ENCODE results near the gene EMX2. TPM values are rescaled to one million over a fixed set of nuclear protein-coding genes. Genes with fewer than 3 reads are reported as not detected.

Gene EMX2
- total RNA-seq, 1 experiment from 2014 or later: not detected

DNA sequence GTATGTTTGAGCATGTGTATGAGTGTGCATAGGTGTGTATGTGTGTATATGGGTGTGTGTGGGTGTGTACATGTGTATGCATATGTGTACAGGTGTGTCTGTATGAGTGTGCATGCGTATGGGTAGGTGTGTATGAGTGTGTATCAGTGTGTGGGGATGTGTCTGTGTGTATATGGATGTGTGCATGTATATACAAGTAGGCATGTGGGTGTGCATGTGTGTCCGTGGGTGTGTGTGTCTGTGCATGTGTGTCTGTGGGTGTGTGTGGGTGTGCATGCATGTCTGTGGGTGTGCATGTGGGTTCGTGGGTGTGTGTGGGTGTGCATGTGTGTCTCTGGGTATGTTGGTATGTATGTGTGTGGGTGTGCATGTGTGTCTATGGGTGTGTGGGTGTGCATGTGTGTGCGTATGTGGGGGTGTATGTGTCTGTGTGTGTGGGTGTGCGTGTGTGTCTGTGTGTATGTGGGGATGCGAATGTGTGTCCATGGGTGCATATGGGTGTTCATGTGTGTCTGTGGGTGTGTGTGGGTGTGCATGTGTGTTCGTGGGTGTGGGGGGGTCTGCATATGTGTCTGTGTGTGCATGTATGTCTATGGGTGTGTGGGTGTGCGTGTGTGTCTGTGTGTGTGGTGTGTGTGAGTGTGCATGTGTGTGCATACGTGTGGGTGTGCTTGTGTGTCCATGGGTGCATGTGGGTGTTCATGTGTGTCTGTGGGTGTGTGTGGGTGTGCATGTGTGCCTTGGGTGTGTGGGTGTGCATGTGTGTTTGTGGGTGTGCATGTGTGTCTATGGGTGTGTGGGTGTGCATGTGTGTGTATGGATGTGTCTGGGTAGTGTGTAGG is 20.6 kb downstream of the EMX2 start:
- no peak overlapping the region for H3K4me3 ChIP-seq (replicated peaks in 1 of 2; ENCODE audit: low read depth in 1 of 2, low read length in 2 of 2)
- H3K4me1 ChIP-seq (ENCODE audit: control insufficient read depth in 1 of 2, insufficient read depth in 2 of 2, low read length in 2 of 2): no peaks in the 10 kb centered on the region
- no peaks in the 10 kb centered on the region for H3K9me3 ChIP-seq (ENCODE audit: control insufficient read depth in 1 of 2, insufficient read depth in 1 of 2, low read depth in 1 of 2, low read length in 2 of 2)
- H3K79me2 ChIP-seq (ENCODE audit: insufficient read depth, low read length): no peaks in the 10 kb centered on the region
- no peaks in the 10 kb centered on the region for H3K9me2 ChIP-seq (ENCODE audit: insufficient read depth)
- ATAC-seq (no peak), DNase-seq (ENCODE audit: low read depth, low spot score) (no peak)
- intact Hi-C loops (cut with micrococcal nuclease): no loop called here
- TF ChIP-seq JUND (IDR thresholded peaks at IDR 0.05) (no peak), SRF (IDR thresholded peaks at IDR 0.05; ENCODE audit: low read depth) (no peak), REST (IDR thresholded peaks at IDR 0.05; ENCODE audit: low read depth) (no peak)
- no peak overlapping the region for H3K9ac ChIP-seq (ENCODE audit: low read length)
- H2AFZ ChIP-seq (ENCODE audit: low read depth, low read length, poor library complexity, severe bottlenecking): no peak overlapping the region
- no peak overlapping the region for H3K27ac ChIP-seq (ENCODE audit: low read depth, low read length)
- ChIA-PET CTCF (no interaction called here), RAD21 (ENCODE audit: low non-redundant PET in 1 of 2, low total read pairs in 2 of 2, uncharacterized antibody in 2 of 2, unreplicated experiment in 2 of 2) (no interaction called here), POLR2A (no interaction called here)
- no peak overlapping the region for H3K4me2 ChIP-seq (ENCODE audit: low read length)
- H3K27me3 ChIP-seq (ENCODE audit: insufficient read depth, low read length): peaks cover 46% of the 10 kb centered on the region; the same call in 1 of the 2 replicates
- no peaks in the 10 kb centered on the region for H3K36me3 ChIP-seq (ENCODE audit: control insufficient read depth in 1 of 2, insufficient read depth in 2 of 2, low read length in 2 of 2)
- BruUV-seq (replicated peaks): no TSS peak
- no peaks in the 10 kb centered on the region for H4K20me1 ChIP-seq (ENCODE audit: insufficient read depth)

DNA sequence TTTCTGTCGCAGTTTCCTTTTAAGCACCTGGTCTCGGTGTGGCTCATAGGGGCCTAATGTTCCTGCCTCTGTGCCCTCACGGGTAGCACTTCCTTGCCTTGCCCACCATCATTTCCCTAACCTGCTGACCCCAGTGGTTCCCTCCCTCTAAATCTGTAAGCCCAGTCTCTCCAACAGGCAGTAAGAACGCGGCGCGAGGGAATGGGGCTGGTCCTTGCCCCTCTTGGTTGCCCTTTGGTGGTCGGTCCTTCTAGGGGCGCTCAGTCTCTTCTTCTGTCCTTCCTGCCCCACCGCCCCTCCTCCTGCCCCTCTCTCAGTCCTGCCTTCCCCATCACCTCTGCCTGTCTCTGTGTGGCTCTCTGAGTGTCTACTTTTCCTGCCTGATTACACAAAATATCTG is 21.2 kb downstream of the EMX2 start:
- DNase-seq (ENCODE audit: low read depth, low spot score) (no peak), ATAC-seq (no peak)
- H3K9me2 ChIP-seq (ENCODE audit: insufficient read depth): no peaks in the 10 kb centered on the region
- RAD21 ChIA-PET (ENCODE audit: low non-redundant PET in 1 of 2, low total read pairs in 2 of 2, uncharacterized antibody in 2 of 2, unreplicated experiment in 2 of 2): interaction anchor here in 1 of 2 experiments (0.5 kb wide), 1 partner anchor 912 kb away, joined by 3 read pairs; no protein-coding TSS in a partner anchor
- POLR2A ChIA-PET: no interaction called here
- no peaks in the 10 kb centered on the region for H3K36me3 ChIP-seq (ENCODE audit: control insufficient read depth in 1 of 2, insufficient read depth in 2 of 2, low read length in 2 of 2)
- H3K4me1 ChIP-seq (ENCODE audit: control insufficient read depth in 1 of 2, insufficient read depth in 2 of 2, low read length in 2 of 2): no peaks in the 10 kb centered on the region
- BruUV-seq (replicated peaks): no TSS peak
- no peak overlapping the region for H3K27ac ChIP-seq (ENCODE audit: low read depth, low read length)
- no peak overlapping the region for H2AFZ ChIP-seq (ENCODE audit: low read depth, low read length, poor library complexity, severe bottlenecking)
- H3K9ac ChIP-seq (ENCODE audit: low read length): no peak overlapping the region
- CTCF ChIA-PET: no interaction called here
- no peaks in the 10 kb centered on the region for H3K9me3 ChIP-seq (ENCODE audit: control insufficient read depth in 1 of 2, insufficient read depth in 1 of 2, low read depth in 1 of 2, low read length in 2 of 2)
- intact Hi-C loops (cut with micrococcal nuclease): no loop called here
- H3K4me2 ChIP-seq (ENCODE audit: low read length): no peak overlapping the region
- no peaks in the 10 kb centered on the region for H3K79me2 ChIP-seq (ENCODE audit: insufficient read depth, low read length)
- peaks cover 53% of the 10 kb centered on the region for H3K27me3 ChIP-seq (ENCODE audit: insufficient read depth, low read length)
- no peak overlapping the region for H3K4me3 ChIP-seq (replicated peaks in 1 of 2; ENCODE audit: low read depth in 1 of 2, low read length in 2 of 2)
- H4K20me1 ChIP-seq (ENCODE audit: insufficient read depth): no peaks in the 10 kb centered on the region
- TF ChIP-seq SRF (IDR thresholded peaks at IDR 0.05; ENCODE audit: low read depth) (no peak), EZH2phosphoT487 (IDR thresholded peaks at IDR 0.05; ENCODE audit: borderline replicate concordance) (no peak), ZNF274 (IDR thresholded peaks at IDR 0.05; ENCODE audit: low read depth, low read length) (no peak), ZBTB33 (IDR thresholded peaks at IDR 0.05; ENCODE audit: extremely low read depth, insufficient replicate concordance, low read length) (no peak), FOSL1 (IDR thresholded peaks at IDR 0.05; ENCODE audit: low read depth) (no peak), CBX3 (IDR thresholded peaks at IDR 0.05; ENCODE audit: low read depth) (no peak), YY1 (IDR thresholded peaks at IDR 0.05; ENCODE audit: extremely low read depth, insufficient replicate concordance, low read depth, low read length) (no peak), EZH2 (IDR thresholded peaks at IDR 0.05) (no peak), POLR2A (IDR thresholded peaks at IDR 0.05; ENCODE audit: borderline replicate concordance, extremely low read depth, insufficient read depth, insufficient read length) (no peak), SP1 (IDR thresholded peaks at IDR 0.05; ENCODE audit: low read depth) (no peak)
- TF ChIP-seq, protein P1, sequence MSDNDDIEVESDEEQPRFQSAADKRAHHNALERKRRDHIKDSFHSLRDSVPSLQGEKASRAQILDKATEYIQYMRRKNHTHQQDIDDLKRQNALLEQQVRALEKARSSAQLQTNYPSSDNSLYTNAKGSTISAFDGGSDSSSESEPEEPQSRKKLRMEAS (IDR thresholded peaks at IDR 0.05): no peak
